Activated CD8-positive, alpha-beta memory T cell treated with anti-CD3 and anti-CD28 coated beads, Interleukin-2, amount 50 U/mL, for 24 hours (primary cell): ENCODE results near the gene BACH2.
"Not testable (repeated sequence)": the region's sequence is repeated elsewhere in the genome, so short reads cannot be mapped to it uniquely, and the experiment has no call there.

Experiments
- DNase-seq: peaks from one replicate; pipeline ENCODE4 v3.0.0-alpha.2; 2020; ENCODE audit errors: extremely low read depth

BACH2 gene

GRCh38 chr6:90068703-90069523, 227.7 kb downstream of the BACH2 start:
- DNase-seq: no peak

GRCh38 chr6:90068264-90068663, 228.4 kb downstream of the BACH2 start:
- no peak for DNase-seq

DNA sequence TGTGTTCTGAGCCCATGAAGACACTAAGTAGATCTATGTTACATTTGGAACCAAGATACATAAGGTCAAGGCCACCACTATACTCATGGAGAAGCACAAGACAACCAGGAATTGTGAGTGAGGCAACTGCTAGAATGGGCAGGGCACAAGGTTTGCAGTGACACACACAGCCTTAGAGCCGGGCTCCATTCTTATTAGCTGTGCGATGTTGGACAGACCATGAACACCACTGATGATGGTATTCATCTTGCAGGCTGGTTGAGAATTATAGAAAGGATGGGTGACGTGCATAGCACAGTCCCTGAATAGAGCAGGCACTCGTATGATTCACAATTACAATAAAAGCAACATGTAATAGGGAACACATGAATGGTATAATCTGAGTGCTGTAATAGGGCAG, 229.9 kb downstream of the BACH2 start:
- DNase-seq: no peak

DNA sequence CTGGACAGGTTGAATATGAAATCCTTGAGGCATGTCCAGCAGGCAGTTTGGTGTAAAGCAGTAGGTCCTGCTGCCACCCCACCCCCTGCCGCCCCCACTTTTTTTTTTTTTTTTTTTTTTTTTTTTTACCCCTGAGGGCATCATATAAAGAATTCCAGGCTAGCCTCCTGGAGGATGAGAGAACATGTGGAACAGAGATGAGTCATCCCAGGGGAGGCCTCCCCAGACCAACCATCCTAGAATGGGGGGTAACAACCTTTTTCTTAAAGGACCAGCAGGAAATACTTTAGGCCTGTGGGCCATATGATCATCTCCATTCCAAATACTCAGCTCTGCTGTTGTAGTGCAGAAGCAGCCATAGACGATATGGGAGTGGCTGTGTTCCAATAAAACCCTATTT, 231.5 kb downstream of the BACH2 start:
- DNase-seq: no peak

GRCh38 chr6:90062667-90063066, 234.0 kb downstream of the BACH2 start:
- no peak for DNase-seq

DNA sequence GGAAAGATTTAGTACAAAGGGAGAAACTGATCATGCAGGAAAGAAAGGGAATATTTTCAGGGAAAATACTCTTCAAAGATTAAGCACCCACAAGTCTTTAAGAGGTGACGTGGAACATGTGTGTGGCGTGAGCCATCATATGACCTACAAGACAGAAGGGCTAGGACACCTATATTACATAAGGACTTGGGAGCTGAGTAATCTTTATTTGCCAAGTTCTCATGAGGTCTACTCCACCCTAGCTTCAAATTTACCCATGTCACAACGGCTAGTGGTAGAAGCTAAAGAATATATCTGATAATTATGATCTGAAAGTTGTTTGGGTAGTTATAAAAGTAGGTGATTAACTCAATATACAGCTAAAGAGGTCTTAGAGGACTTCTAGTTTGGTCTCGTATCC, 234.6 kb downstream of the BACH2 start:
- DNase-seq: no peak

DNA sequence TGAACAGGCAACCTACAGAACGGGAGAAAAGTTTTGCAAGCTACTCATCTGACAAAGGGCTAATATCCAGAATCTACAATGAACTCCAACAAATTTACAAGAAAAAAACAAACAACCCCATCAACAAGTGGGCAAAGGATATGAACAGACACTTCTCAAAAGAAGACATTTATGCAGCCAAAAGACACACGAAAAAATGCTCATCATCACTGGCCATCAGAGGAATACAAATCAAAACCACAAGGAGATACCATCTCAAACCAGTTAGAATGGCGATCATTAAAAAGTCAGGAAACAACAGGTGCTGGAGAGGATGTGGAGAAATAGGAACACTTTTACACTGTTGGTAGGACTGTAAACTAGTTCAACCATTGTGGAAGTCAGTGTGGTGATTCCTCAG, 237.5 kb downstream of the BACH2 start:
- DNase-seq: not testable (repeated sequence)

DNA sequence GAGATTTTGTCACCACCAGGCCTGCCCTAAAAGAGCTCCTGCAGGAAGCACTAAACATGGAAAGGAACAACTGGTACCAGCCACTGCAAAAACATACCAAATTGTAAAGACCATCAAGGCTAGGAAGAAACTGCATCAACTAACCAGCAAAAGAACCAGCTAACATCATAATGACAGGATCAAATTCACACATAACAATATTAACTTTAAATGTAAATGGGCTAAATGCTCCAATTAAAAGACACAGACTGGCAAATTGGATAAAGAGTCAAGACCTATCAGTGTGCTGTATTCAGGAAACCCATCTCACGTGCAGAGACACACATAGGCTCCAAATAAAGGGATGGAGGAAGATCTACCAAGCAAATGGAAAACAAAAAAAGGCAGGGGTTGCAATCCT, 240.7 kb downstream of the BACH2 start:
- not testable (repeated sequence) for DNase-seq

GRCh38 chr6:90054193-90054592, 242.4 kb downstream of the BACH2 start:
- DNase-seq: not testable (repeated sequence)

GRCh38 chr6:90053614-90054013, 243.0 kb downstream of the BACH2 start:
- DNase-seq: no peak

GRCh38 chr6:90049295-90049694, 247.3 kb downstream of the BACH2 start:
- no peak for DNase-seq

DNA sequence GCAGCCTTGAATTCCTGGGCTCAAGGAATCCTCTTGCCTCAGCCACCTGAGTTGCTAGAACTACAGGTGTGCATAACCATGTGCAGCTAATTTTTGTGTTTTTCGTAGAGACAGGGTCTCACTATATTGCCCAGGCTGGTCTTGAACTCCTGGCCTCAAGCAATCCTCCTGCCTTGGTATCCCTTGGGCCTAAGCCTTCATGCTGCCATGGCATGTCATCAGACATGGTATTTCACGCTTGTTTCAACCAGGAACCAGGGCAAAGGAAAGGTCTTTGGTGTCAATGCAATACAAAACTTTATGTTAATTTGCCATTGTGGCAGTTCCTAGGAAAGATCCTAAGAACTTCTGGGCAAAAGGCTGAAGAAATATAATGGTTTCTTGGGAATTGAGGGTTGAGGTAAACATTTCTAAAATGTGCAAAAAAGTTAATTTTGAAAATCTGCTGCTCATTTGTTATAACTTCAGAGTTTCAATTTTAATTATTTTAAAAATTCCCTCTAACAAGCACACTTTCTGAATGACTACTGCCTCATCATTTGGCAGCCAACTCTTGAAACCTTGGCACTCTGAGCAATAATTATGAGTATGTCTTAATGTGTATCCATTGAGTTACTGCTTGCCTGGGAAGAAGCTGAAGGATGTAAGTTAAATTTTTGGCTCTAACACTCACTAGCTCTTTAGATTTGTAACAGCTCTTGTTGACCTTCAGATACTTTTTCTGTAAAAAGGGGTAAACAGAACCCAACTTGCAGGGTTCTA, 248.3 kb downstream of the BACH2 start:
- DNase-seq: no peak

DNA sequence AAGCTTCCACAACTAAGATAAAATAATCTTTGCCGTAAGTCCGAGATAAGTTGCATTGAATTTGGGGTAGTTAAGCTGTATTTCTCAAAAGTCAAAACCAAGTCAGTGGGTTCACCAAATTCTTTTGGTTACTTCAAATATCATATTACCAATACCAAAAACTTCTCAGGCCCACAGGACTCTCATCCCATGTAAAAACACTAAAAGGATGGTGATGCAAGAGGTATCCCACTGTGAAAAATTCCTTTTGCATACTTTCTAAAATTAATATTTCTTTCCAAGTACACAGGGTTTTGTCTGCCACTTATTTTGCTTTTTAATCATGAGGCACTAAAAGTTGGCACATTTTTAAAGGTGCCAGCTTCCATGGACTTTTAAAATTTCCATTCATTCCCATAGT, 251.1 kb downstream of the BACH2 start:
- no peak for DNase-seq

DNA sequence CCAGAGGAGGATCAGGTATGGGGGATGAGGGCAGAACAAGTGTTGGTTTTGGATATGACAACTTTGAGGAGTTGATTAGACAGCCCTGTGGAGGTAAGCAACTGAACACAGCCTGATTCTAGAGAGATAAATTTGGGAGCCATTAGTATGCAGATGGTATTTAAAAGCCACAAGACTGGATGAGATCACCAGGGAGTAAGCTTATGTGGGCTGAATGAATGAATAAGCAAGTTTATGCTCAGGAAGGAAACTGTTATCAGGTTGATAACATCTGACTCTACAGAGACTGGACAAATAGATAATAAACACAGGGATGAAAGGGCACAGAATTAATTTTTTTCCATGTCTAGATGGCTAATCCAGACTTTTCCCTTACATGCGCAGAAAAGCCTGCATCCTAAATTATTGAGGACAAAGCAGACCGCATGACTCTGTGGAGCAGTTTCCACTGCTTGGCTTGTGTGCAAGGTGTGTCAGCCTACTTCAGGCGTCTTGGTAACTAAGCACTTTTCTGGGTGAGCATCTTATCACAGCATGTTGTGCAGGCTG, 251.7 kb downstream of the BACH2 start:
- no peak for DNase-seq

DNA sequence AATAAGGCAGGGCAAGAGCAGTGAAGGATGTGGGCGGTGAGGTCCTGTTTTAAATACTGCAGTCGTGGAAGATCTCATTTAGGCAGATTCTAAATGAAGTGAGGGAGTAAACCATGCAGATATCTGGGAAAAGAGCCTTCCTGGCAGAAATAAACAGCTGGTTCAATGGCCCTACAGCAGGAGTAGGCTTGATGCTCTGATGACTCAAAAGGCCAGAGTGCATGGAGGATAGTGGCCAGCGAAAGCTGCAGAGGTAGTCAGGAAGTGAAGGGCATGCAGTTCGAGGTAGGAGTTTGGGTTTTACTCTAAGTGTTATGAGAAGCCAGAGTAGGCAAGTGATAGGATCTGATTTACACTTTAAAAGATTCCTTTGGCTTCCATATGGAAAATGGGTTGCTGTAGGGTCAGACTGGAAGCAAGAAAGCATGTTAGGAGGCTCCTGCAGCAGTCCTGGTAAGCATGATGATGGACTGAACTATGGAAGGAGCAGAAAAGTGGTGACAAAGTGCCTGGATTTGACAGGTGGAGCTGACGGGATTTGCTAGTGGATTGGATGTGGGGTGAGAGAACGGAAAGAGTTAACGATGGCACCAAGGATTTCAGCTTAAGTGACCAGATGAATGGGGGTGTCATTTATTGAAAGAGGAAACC, 252.3 kb downstream of the BACH2 start:
- DNase-seq: no peak

DNA sequence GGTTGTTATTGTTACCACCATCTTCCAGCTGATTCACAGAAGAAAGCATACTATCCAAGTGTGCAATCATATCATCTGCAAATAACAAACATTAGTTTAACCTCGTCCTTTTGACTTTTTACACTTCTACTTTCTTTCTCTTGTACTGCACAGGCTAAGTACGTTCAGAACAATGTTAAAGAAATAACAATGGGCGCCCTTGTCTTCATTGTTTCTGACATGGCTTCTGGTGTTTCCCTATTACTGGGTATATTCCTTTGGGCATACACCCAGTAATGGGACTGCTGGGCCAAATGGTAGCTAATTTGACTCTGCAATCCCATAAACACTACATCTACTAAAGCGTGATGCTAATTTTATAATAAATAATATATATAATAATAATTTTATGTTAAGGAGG, 255.7 kb downstream of the BACH2 start:
- no peak for DNase-seq

DNA sequence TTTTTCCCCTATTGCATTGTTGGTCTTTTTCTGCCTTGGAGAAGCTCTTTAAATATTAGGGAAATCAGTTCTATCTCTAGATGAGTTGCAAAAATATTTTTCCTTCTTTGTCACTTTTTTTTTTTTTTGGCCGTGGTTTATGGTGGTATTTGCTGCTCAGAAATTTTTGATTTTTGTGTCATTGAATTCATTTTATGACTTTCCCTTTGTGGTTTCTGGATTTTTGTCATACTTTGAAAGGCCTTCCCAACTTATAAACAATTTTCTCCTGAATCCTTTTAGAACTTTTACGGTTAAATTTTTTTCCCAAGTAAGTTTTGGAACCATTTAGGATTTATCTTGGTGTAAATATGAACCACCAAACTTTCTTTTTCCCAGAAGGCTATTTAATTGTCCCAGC, 256.7 kb downstream of the BACH2 start:
- DNase-seq: no peak

DNA sequence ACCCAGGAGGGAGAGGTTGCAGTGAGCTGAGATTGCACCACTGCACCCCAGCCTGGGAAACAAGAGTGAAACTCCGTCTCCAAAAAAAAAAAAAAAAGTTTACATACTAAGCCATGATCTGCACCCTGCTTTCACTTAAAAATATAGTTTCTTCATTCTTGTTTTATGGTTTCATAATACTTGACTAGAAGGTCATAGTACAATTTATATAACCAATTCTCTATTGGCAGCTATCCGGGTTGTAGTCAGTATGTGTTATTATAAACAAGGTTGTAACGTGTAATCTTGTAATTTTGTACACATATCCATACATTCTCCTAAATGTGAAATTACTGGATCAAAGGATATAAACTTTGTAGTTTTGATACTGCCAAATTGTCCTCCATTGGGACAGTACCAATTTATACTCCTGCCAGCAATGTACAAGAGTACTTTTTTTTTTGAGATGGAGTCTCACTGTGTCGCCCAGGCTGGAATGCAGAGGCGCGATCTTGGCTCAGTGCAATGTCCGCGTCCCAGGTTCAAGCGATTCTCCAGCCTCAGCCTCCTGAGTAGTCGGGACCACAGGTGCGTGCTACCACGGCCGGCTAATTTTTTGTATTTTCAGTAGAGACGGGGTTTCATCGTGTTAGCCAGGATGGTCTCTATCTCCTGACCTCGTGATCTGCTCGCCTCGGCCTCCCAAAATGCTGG, 257.5 kb downstream of the BACH2 start:
- DNase-seq: no peak

GRCh38 chr6:90036963-90037362, 259.7 kb downstream of the BACH2 start:
- no peak for DNase-seq

- DNase-seq: no peak
Observed at GRCh38 chr6:90035047-90035723, 261.5 kb downstream of the BACH2 start.

- DNase-seq: no peak
Observed at GRCh38 chr6:90033746-90034271, 262.8 kb downstream of the BACH2 start.
